Measurements from ENCODE around the gene HLX. TPM values are rescaled to one million over a fixed set of nuclear protein-coding genes. Genes with fewer than 3 reads are reported as not detected.

The HLX gene
- total RNA-seq, 1 experiment from 2014 or later = 1.8 TPM

GRCh38 chr1:220884109-220884980, 5.1 kb downstream of the HLX start:
- H3K4me1 ChIP-seq (ENCODE audit: control insufficient read depth in 1 of 2, insufficient read depth in 2 of 2, low read length in 2 of 2) = peaks cover 3 to 6% of the 10 kb centered on the region in 2 experiments; a peak in 3 of 4 replicates
- TF ChIP-seq POLR2A (IDR thresholded peaks at IDR 0.05; ENCODE audit: borderline replicate concordance, extremely low read depth, insufficient read depth, insufficient read length) (no peak), ELF1 (IDR thresholded peaks at IDR 0.05; ENCODE audit: borderline replicate concordance, low read depth) (no peak), RAD21 (IDR thresholded peaks at IDR 0.05; ENCODE audit: low read depth) (no peak), JUND (IDR thresholded peaks at IDR 0.05) (no peak), TCF7L2 (IDR thresholded peaks at IDR 0.05; ENCODE audit: borderline replicate concordance, extremely low read depth, insufficient read depth, insufficient read length) (no peak), CTCF (IDR thresholded peaks at IDR 0.05 in 2 of 3, conservative IDR thresholded peaks at IDR 0.05 in 1 of 3; ENCODE audit: borderline replicate concordance in 1 of 3, insufficient read depth in 1 of 3, low read depth in 2 of 3, low read length in 2 of 3) (no peak), SRF (IDR thresholded peaks at IDR 0.05; ENCODE audit: low read depth) (no peak)
- intact Hi-C loops (cut with micrococcal nuclease) = no loop called here
- POLR2A ChIA-PET = no interaction called here
- DNase-seq (ENCODE audit: low read depth, low spot score) = no peak
- no peak overlapping the region for H2AFZ ChIP-seq (ENCODE audit: low read depth, low read length, poor library complexity, severe bottlenecking)
- H3K27ac ChIP-seq (ENCODE audit: low read depth, low read length) = no peak overlapping the region
- CTCF ChIA-PET = no interaction called here
- no peaks in the 10 kb centered on the region for H3K9me2 ChIP-seq (ENCODE audit: insufficient read depth)
- H3K27me3 ChIP-seq (ENCODE audit: insufficient read depth, low read length) = no peaks in the 10 kb centered on the region
- no TSS peak for BruUV-seq (replicated peaks)
- no peaks in the 10 kb centered on the region for H4K20me1 ChIP-seq (ENCODE audit: insufficient read depth)
- H3K79me2 ChIP-seq (ENCODE audit: insufficient read depth, low read length) = no peaks in the 10 kb centered on the region
- RAD21 ChIA-PET (ENCODE audit: low non-redundant PET in 1 of 2, low total read pairs in 2 of 2, uncharacterized antibody in 2 of 2, unreplicated experiment in 2 of 2) = no interaction called here
- no peak overlapping the region for H3K4me3 ChIP-seq (replicated peaks in 1 of 2; ENCODE audit: low read depth in 1 of 2, low read length in 2 of 2)
- H3K4me2 ChIP-seq (ENCODE audit: low read length) = no peak overlapping the region
- no peak for ATAC-seq
- H3K36me3 ChIP-seq (ENCODE audit: control insufficient read depth in 1 of 2, insufficient read depth in 2 of 2, low read length in 2 of 2) = no peaks in the 10 kb centered on the region
- no peaks in the 10 kb centered on the region for H3K9me3 ChIP-seq (ENCODE audit: control insufficient read depth in 1 of 2, insufficient read depth in 1 of 2, low read depth in 1 of 2, low read length in 2 of 2)
- no peak overlapping the region for H3K9ac ChIP-seq (ENCODE audit: low read length)

All from HCT116 (cell line).